Measurements from ENCODE around the gene HOMER2. TPM values are rescaled to one million over a fixed set of nuclear protein-coding genes. Genes with fewer than 3 reads are reported as not detected.

Gene HOMER2
- total and polyA plus RNA-seq, 2 of the 4 experiments (the other 2 are of a cell fraction): 0.54 to 0.79 TPM

- no peak overlapping the region for H3K56ac ChIP-seq (ENCODE audit: extremely low read depth, insufficient read depth, low read length)
- no peak overlapping the region for H3K9ac ChIP-seq (ENCODE audit: low read depth, low read length)
- H2BK120ac ChIP-seq (ENCODE audit: low read depth, low read length): no peak overlapping the region
- H4K20me1 ChIP-seq (ENCODE audit: insufficient read depth, low read length): no peaks in the 10 kb centered on the region
- no peaks in the 10 kb centered on the region for H3K9me3 ChIP-seq (ENCODE audit: control insufficient read depth, insufficient read depth, low read length)
- no peak for ATAC-seq (ENCODE audit: low read depth)
- H3K27me3 ChIP-seq (ENCODE audit: control insufficient read depth, insufficient read depth, low read length): no peaks in the 10 kb centered on the region
- H3K79me1 ChIP-seq (ENCODE audit: low read depth in 1 of 2, low read length in 2 of 2): no peaks in the 10 kb centered on the region
- H3K14ac ChIP-seq (replicated peaks; ENCODE audit: low read depth, low read length): no peak overlapping the region
- H3K36me3 ChIP-seq (ENCODE audit: control insufficient read depth, insufficient read depth, low read length): no peaks in the 10 kb centered on the region
- dilution Hi-C loops (cut with HindIII; ENCODE audit: low sequenced_read_pairs, unreplicated experiment) (no loop called here), intact Hi-C loops (cut with micrococcal nuclease) (loop anchor here (10.0 kb wide), 1 partner anchor 102 kb away; the partner anchor contains the start of gene HOMER2), in situ Hi-C loops (cut with MboI; ENCODE audit: low sequenced_read_pairs) (no loop called here)
- WGBS, 2 experiments (ENCODE audit: extremely low coverage in 2 of 2, insufficient read length in 1 of 2): 18% methylated on average over 3 of the region's 16 CpGs; no CpG with 5 or more reads in 1 of the 2 experiments
- no peak overlapping the region for H3K27ac ChIP-seq (ENCODE audit: insufficient read depth, low read length)
- no peak overlapping the region for H2BK15ac ChIP-seq (ENCODE audit: low read depth, low read length)
- H3K23ac ChIP-seq (ENCODE audit: low read depth, low read length): no peak overlapping the region
- no peak overlapping the region for H2AFZ ChIP-seq (replicated peaks; ENCODE audit: low read length, poor library complexity)
- H3K4me2 ChIP-seq (ENCODE audit: low read depth, low read length): no peak overlapping the region
- CTCF ChIA-PET: no interaction called here
- H4K5ac ChIP-seq (ENCODE audit: low read depth, low read length): no peak overlapping the region
- H4K91ac ChIP-seq (ENCODE audit: insufficient read depth, low read depth, low read length): no peak overlapping the region
- no peak overlapping the region for H4K8ac ChIP-seq (ENCODE audit: low read depth in 2 of 2, low read length in 2 of 2)
- BruUV-seq (replicated peaks): no TSS peak
- TF ChIP-seq MAFK (IDR thresholded peaks at IDR 0.05; ENCODE audit: low read depth, low read length): peak; percentile 42; the same call in 1 of the 2 replicates
- TF ChIP-seq MXI1 (IDR thresholded peaks at IDR 0.05; ENCODE audit: borderline replicate concordance, low read depth, low read length): no peak
- DNase-seq: no peak
- peaks cover 9% of the 10 kb centered on the region; the same call in 1 of the 2 replicates for H3K4me1 ChIP-seq (ENCODE audit: control insufficient read depth, insufficient read depth, low read length)
- H3K18ac ChIP-seq (ENCODE audit: low read depth, low read length): no peak overlapping the region
- H3K9me1 ChIP-seq (ENCODE audit: insufficient read depth, low read length): no peaks in the 10 kb centered on the region; the same call in 1 of the 2 replicates
- no peak overlapping the region for H2BK20ac ChIP-seq (ENCODE audit: low read depth, low read length)
- no peak overlapping the region for H2AK5ac ChIP-seq (ENCODE audit: low read depth, low read length)
- H2AK9ac ChIP-seq (replicated peaks; ENCODE audit: low read depth, low read length, poor library complexity): no peak overlapping the region
- no peak overlapping the region for H3K4ac ChIP-seq (ENCODE audit: low read depth, low read length)
- H2BK5ac ChIP-seq (ENCODE audit: low read depth, low read length, poor library complexity, severe bottlenecking): no peak overlapping the region
- no peak overlapping the region for H3K4me3 ChIP-seq (ENCODE audit: insufficient read depth, low read depth, low read length)
- POLR2A ChIA-PET (ENCODE audit: unreplicated experiment): no interaction called here
Measured at GRCh38 chr15:82852941-82853561, 99.5 kb downstream of the HOMER2 start.
